Mononuclear cell (primary cell): ENCODE results near the gene LETM1. TPM values are rescaled to one million over a fixed set of nuclear protein-coding genes. Genes with fewer than 3 reads are reported as not detected.

Source experiments
- H3K27me3 ChIP-seq: 2 replicates; pipeline ENCODE4 v1.6.0; 2011; ENCODE audit warnings: low read length, control low read depth; ENCODE audit not compliant: insufficient read depth
- H3K4me1 ChIP-seq: 2 replicates; pipeline ENCODE4 v1.5.1; 2011; ENCODE audit warnings: mild to moderate bottlenecking, low read length, control low read depth; ENCODE audit not compliant: insufficient read depth
- H3K4me3 ChIP-seq: 2 replicates; pipeline ENCODE4 v1.5.1; 2011; ENCODE audit warnings: mild to moderate bottlenecking, low read length, moderate library complexity
- H3K9me3 ChIP-seq: 2 replicates; pipeline ENCODE4 v1.5.1; 2011; ENCODE audit warnings: low read depth, mild to moderate bottlenecking, control low read depth, low read length
- total RNA-seq: library from RNA; depleted of rRNA; stranded (reverse); fragments of >200 nt; gene quantifications from one replicate; pipeline ENCODE4 v1.2.3, GENCODE V29; 2012

Gene LETM1
- total RNA-seq, 1 donor, result 16.0 TPM

DNA sequence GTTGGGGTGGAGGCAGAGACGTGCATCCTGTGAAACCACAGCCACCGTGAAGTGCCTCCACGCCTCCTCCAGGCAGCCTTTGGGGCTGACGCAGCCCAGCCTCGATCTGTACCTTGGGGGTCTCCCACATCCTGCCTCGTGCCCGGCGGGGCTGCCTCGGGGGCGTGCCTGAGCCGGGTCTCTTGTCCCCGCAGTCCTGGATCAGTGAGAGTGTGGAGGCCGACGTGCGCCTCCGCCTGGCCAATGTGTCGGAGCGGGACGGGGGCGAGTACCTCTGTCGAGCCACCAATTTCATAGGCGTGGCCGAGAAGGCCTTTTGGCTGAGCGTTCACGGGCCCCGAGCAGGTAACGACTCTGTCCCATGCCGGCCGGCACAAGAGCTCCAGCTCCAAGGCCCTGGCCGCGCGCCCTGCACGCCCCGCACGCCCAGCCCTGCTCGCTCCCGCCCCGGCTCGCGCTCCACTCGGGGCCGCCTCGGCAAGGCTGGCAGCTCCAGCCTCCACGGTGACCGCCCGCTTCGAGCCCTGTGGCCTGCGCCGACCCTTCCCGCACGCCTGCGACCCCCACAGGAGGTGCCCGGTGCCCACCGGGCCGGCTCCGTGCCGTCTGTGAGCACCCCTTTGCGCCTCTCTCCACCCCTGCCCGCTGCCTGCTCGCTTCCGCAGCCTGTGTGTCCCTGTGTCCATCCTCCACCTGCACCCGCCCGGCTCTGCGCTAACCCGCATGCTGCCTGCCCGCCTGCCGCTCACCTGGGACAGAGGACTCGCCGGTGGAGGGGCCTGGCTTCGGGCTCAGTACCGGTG lies 53.0 kb downstream of the LETM1 start:
- H3K4me3 ChIP-seq, result no peak overlapping the region
- no peaks in the 10 kb centered on the region for H3K27me3 ChIP-seq
- H3K9me3 ChIP-seq, result no peaks in the 10 kb centered on the region
- H3K4me1 ChIP-seq, result no peaks in the 10 kb centered on the region

DNA sequence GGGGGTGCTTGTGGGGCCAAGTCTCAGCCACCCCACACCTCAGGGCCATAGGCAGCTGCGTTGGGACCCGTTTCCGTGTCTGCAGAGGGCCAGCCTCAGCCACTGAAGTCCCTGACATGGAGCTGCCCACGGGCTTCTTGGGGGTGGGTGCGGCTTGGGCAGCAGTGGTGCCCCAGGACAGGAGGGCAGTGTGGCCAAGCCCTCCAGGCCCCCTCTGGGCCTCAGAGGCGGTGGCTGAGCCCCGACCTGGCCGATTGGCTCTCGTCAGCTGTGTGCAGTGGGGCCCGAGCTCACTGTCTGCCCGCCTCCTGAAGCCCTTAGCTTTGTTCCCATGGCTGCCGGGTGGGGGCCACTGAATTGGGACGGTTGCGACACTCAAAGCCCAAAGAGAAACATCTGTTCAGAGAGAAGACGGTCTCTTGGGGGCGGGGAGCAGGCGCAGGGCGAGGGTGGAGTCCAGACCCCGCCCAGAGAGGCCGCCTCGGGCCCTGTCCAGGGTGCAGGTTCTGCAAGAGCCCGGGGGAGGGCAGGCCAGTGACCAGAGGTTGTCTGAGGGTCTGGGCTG lies 53.7 kb downstream of the LETM1 start:
- no peak overlapping the region for H3K4me3 ChIP-seq
- no peaks in the 10 kb centered on the region for H3K4me1 ChIP-seq
- no peaks in the 10 kb centered on the region for H3K27me3 ChIP-seq
- no peaks in the 10 kb centered on the region for H3K9me3 ChIP-seq

DNA sequence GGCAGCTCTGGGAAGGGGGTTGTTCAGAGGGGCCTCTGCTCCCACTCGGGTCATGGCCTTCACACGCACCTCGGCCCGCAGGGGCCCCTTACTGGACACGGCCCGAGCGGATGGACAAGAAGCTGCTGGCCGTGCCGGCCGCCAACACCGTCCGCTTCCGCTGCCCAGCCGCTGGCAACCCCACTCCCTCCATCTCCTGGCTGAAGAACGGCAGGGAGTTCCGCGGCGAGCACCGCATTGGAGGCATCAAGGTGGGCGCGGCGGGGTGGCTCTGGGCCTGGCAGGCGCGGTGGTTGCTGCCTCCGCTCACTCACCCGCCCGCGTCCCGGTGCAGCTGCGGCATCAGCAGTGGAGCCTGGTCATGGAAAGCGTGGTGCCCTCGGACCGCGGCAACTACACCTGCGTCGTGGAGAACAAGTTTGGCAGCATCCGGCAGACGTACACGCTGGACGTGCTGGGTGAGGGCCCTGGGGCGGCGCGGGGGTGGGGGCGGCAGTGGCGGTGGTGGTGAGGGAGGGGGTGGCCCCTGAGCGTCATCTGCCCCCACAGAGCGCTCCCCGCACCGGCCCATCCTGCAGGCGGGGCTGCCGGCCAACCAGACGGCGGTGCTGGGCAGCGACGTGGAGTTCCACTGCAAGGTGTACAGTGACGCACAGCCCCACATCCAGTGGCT lies 54.5 kb downstream of the LETM1 start:
- no peak overlapping the region for H3K4me3 ChIP-seq
- no peaks in the 10 kb centered on the region for H3K4me1 ChIP-seq
- H3K9me3 ChIP-seq, result no peaks in the 10 kb centered on the region
- peaks cover 5% of the 10 kb centered on the region for H3K27me3 ChIP-seq

DNA sequence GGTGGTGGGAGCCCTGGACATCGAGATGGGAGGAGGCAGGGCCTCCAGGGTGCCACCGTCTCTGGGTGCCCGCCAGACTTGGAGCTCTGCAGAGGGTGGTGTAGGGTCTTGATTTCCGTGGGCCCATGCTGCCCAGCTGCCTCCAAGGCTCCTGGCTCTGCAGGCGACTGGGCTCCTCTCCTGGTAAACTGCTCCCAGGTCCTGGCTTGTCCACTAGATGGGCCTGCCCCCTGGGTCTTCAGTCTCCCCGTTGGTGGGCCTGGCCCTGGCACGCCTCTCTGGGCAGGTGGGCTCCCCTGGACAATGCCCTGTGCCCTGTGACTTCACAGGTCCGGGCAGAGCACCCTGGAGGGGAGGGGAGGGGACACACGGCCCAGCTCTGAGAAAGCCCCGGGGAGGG lies 55.2 kb downstream of the LETM1 start:
- Histone ChIP-seq H3K4me3 (no peak overlapping the region), H3K4me1 (peaks cover 1% of the 10 kb centered on the region), H3K27me3 (peaks cover 12% of the 10 kb centered on the region), H3K9me3 (no peaks in the 10 kb centered on the region)

DNA sequence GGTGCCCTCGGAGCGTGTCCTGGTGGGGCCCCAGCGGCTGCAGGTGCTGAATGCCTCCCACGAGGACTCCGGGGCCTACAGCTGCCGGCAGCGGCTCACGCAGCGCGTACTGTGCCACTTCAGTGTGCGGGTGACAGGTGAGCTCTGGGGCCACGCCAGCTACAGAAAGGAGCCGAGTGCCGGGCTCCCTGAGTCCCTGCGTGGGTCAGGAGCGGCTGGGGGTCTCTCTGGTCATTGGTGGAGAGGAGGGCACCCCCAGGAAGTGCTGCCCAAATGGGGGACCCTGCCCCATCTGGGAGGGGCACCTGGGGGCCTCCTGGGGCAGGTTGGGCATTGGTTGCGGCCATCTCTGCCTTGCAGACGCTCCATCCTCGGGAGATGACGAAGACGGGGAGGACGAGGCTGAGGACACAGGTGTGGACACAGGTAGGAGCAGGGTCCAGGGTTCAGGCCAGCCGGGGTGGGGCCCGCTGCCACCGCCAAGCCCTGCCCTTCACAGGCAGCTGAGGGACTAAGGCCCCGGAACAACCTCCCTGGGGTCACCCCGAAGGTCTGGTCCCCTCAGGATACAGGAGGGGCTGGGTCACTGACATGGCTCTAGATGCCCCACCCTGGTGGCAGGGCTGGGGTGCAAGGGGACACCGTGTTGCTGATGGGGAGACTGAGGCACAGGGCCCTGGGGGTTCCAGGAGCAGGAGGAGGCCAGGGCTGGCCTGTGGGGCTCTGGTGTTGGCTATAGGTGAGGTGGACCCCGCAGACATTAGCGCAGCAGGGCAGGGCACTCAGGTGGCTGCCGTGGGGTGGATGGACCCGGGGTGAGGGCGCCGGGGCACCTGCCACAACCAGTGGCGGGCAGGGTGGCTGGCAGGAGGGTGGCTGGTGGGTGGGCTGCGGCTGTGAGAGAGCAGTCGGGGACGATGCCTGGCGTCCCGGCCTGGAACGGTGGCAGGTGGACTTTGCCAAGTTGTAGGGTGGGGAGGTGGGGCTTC lies 56.3 kb downstream of the LETM1 start:
- Histone ChIP-seq H3K9me3 (no peaks in the 10 kb centered on the region), H3K4me1 (peaks cover 9% of the 10 kb centered on the region), H3K27me3 (peaks cover 16% of the 10 kb centered on the region), H3K4me3 (no peak overlapping the region)

DNA sequence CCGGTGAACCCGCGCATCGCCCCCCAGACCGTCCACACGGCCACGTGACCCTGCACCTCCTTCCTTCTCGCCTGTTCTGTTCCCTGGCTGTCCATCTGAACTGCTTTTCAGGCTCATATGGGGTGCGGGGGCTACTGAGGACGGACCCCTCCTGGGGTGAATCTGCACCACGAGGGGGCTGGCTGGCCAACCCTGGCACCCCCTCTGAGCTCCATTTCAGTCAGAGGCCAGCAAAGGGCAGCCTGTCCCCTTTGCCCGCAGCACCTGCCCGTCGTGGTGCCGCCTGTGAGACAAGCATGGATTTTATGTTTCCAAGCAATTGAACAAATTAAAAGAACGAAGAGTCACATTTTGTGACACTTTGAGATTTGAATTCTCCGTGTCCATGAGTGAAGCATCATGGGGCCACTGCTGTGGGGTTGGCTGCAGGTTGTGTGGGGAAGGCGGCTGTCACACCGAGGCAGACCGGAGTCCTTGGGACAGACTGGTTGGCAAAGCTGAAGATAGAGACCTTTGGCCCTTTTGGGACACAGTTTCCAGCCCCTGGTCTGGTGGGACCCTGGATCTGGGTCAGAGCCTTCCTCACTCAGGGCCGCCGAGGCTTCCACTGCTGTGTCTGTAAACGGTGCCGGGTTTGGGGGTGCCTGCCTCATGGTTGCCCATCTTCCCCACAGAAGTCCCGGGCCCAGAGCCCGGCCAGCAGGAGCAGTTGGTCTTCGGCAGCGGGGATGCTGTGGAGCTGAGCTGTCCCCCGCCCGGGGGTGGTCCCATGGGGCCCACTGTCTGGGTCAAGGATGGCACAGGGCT lies 57.2 kb downstream of the LETM1 start:
- no peak overlapping the region for H3K4me3 ChIP-seq
- H3K4me1 ChIP-seq, result peaks cover 18% of the 10 kb centered on the region
- H3K27me3 ChIP-seq, result peaks cover 18% of the 10 kb centered on the region
- H3K9me3 ChIP-seq, result no peaks in the 10 kb centered on the region

DNA sequence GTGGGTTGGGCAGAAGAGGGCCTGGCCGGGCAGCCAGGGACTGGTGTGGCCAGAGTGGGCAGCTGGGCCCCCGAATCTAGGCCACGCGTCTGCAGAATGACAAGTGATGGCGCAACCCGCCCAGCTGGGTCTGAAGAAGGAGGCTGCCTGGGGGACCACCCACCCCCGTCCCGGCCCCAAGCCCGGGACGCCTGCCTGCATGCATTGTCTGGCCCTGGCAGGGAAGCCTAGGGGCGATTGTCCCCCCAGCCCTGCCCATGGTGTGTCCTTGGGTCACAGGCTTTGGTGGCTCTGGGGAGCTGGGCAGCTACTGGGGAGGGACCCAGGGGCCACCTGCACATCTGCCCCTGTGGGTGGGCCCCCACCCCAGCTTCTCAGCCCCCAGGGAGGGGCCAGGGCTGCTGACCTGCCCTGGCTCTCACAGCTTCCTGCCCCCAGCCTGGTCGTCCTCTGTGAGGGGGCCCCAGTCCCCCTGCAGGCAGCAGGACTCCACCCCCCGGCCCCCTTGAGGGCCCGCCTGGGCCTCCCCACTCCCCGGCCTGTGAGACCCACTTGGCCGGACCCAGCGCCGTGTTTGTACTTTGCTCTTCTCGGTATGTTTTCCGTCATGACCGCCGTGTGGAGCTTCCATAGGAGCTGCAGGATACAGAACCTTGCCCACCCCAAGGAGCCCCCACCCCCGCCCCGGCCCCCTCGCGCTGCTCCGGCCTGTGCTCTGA lies 57.9 kb downstream of the LETM1 start:
- Histone ChIP-seq H3K27me3 (peaks cover 18% of the 10 kb centered on the region), H3K4me3 (no peak overlapping the region), H3K4me1 (peaks cover 18% of the 10 kb centered on the region), H3K9me3 (no peaks in the 10 kb centered on the region)

DNA sequence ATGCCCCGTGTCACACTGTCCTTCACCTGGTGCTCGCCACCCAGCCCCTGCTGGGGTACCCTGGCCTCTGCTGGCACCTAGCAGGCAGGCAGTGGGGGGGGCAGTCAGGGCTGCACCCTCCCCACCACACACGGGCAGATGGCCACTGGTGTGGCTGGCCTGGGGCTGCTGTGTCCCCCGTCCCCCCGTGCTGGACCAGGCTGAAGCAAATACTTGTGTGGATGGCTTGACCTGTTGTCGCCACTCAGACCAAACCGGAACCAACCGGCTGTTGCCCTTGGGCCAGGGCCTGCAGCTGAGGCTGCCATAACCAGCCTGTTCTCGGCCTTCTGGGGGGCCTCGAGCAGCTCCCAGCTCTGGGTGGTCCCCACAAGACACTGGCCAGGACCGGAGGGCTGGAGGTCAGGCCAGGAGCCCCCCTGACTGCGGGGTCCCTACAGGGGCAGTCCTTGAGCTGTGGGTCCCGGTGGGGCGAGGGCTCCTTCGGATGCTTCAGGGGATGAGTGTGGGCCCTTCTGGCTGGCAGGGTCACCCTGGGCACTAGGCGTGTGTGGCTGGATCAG lies 58.6 kb downstream of the LETM1 start:
- no peak overlapping the region for H3K4me3 ChIP-seq
- peaks cover 18% of the 10 kb centered on the region for H3K4me1 ChIP-seq
- H3K27me3 ChIP-seq, result peaks cover 18% of the 10 kb centered on the region

DNA sequence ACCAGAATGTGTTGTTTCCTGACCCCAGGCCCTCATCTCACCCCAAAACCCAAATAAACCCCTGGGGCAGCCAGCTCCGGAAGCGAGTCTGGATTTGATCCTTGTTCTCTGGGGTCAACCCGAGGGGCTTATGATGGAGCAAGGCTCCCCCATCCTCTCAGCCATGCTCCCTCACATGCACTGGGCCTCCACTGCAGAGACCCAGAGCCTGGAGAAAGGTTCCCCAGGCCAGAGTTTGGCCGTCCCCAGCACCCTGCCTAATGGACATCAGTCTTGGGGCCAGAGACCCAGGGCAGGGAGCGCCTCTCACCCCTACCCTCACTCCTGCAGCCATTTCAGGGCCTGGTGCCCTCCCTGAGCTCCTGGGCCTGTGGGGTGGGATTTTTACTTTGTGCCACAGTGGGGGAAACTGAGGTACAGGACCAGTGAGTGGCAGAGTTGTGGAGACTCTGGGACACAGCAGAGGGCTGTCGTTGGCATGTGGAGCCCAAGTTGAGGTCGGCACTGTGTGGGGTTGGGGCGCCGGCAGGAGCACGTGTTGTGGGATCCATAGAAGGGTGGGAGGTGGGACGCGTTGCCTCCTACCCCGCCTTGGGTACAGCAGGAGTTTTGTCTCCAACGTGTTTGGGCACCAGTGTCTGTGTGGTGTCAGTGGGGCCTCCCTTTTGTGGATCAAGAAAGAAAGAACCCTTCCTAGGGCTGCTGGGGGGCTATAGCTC lies 59.3 kb downstream of the LETM1 start:
- Histone ChIP-seq H3K4me3 (no peak overlapping the region), H3K4me1 (peaks cover 18% of the 10 kb centered on the region), H3K27me3 (peaks cover 18% of the 10 kb centered on the region), H3K9me3 (no peaks in the 10 kb centered on the region)

More for the DNA sequence above, 58.6 kb downstream of the LETM1 start:
- H3K9me3 ChIP-seq, result no peaks in the 10 kb centered on the region

DNA sequence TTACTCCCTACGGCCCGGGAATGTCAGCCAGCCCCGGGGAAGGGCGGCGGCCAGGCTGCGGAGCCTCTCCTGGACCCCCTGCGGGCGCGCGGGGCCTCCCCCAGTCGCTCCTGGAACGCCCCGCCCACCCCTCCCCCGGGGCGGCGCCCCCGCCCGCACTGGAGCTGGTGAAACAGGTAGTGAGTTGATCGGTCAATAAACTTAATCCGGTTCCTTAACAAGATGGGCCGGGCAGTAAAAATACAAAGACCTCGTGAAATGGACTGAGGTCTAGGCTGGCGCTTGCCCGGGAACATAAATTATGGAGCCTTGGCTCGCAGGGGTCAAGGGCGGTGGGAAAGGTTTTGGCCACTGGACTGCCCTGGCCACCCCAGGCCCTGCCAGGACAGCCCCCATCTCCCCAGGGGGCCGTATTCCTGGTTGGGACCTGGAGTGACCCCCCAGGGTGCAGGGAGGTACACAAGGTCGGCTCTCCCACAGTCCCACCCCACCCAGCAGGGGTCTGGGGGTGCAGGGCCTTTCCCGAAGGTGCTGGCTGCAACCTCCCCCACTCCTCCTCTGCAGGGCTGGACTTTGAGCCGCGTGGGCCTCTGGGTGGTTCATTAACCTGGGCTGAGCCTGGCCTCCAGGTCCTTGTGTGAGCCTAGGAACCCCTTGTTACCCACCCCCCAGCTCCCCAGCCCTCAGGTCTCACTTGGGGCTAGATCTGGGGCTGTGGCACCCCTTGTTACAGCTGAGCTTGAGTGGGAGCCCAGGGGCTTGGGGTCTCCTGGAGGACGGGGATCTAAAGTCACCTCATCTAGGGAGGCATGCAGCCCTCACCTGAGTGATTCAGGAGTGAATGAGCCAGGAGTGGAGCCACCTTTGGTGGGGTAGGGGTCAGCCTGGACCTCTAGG lies 60.4 kb downstream of the LETM1 start:
- Histone ChIP-seq H3K27me3 (peaks cover 18% of the 10 kb centered on the region), H3K4me1 (peaks cover 18% of the 10 kb centered on the region)

DNA sequence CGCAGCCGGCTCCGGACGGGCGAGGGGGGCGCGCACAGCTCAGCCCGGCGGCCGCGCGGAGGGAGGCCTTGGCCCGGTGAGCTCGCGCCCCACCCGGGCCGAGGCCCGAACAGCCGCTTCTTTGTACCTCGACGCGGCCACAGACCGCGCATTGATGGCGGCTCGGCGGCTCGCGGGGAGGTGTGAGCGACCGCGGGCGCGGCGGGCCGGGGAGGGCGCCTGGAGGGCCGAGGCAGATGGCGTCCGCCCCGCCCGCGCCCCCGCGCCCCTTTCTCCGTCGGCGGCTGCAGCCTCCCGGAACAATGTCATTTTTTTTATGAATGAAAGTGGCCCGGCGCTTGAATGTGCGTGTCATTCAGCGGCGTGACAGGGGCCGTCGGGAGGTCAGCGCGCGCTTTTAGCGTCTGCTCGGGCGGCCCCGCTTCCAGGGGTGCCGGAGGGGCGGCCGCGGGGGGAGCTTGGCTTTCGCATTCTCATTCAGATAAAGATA lies 61.1 kb downstream of the LETM1 start:
- Histone ChIP-seq H3K4me1 (peaks cover 18% of the 10 kb centered on the region), H3K4me3 (no peak overlapping the region), H3K27me3 (peaks cover 18% of the 10 kb centered on the region), H3K9me3 (no peaks in the 10 kb centered on the region)

More for the DNA sequence above, 60.4 kb downstream of the LETM1 start:
- H3K9me3 ChIP-seq, result no peaks in the 10 kb centered on the region
- H3K4me3 ChIP-seq, result no peak overlapping the region
